Neural progenitor cell (in vitro differentiated cells): Measurements from ENCODE around the gene MYO7B.

Experiments
- CTCF ChIP-seq: fragments of 200-600 bp; sonication (generic); IDR thresholded peaks from 2 replicates; pipeline ENCODE4 v1.5.1; 2017; ENCODE audit warnings: antibody characterized with exemption, mild to moderate bottlenecking
- EZH2phosphoT487 ChIP-seq: fragments of 200-600 bp; sonication (generic); IDR thresholded peaks from 2 replicates; pipeline ENCODE4 v1.6.1; 2017; ENCODE audit warnings: antibody characterized with exemption

DNA sequence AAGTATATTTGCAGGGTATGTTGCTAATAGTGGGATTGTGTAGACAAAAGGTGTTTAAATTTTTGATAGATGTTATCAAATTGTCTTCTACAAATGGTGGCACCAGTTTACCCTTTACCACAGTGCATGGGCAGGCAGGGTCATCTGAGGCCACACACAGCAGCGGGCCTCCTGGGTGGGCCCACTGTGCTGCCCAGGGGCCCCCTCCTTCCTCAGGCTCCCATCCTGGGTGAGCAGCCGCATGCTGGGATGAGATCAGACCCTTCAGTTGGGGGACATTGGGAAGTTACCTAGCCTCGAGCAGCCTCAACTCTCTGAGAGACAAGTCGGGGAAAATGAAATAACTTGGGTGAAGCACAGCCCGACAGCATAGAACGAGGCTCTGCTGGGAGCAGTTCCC, 9.7 kb downstream of the MYO7B start:
- TF ChIP-seq CTCF: no peak
- no peak for TF ChIP-seq EZH2phosphoT487
